HG03066 (cell line): ENCODE results near the gene PDE4DIP.
"Not testable (repeated sequence)": the region's sequence is repeated elsewhere in the genome, so short reads cannot be mapped to it uniquely, and the experiment has no call there.

ENCODE experiments used
- ATAC-seq: cut with Tn5 transposase; IDR thresholded peaks from one replicate; pipeline ENCODE4 v1.9.1; 2021; ENCODE audit warnings: low read depth; ENCODE audit not compliant: unreplicated experiment

PDE4DIP gene

DNA sequence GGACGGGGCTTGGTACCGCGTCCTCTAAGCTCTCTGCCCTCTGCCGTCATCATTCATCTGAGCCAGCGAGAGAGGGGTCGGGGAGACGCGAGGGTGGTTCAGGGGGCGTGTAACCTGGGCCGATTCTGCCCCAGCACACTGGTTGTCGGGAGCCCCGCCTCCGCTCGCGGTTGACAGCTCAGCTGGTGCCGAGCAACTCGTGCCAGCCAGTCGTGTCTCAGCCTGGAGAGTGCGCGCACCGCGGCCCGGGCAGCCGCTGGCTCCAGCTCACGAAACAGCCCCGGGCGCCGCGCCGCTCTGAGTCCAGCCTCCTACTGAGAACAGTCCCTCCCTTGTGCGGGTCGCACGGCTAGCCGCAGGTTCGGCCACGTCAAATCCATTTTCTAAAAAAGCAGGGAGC is at the start of gene PDE4DIP:
Gene PDE4DIP (plus strand): TSS at position 209 of the 400 bp plus-strand sequence. CDS start 347 bp downstream, outside the sequence.
- ATAC-seq = not testable (repeated sequence)

DNA sequence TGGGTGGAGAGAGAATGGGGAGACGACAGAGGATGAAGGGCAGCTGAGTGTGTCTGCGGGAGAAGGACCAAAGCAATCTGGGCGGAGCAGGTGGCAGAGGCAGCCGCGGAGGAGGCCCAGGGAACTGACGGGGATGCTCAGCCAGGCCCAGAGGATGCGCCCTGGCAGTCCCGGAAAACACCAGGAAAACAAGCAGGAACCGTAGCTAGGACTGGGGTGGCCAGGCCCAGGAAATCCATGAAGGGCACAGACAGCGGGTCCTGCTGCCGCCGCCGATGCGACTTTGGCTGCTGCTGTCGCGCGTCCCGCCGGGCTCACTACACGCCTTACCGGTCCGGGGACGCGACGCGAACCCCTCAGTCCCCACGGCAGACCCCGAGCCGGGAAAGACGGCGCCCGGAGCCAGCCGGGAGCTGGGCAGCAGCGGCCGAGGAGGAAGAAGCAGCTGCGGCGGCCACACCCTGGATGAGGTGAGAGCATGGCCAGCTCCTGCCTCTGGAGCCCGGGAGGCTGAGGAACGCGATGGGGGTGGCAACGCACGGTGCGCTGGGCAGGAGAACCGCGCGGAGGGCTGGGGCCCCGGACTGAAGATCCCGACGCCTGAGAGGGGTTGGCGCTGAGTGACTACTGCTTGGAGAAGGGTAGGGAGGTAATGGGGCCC is 35.8 kb upstream of the PDE4DIP start:
- ATAC-seq = not testable (repeated sequence)

DNA sequence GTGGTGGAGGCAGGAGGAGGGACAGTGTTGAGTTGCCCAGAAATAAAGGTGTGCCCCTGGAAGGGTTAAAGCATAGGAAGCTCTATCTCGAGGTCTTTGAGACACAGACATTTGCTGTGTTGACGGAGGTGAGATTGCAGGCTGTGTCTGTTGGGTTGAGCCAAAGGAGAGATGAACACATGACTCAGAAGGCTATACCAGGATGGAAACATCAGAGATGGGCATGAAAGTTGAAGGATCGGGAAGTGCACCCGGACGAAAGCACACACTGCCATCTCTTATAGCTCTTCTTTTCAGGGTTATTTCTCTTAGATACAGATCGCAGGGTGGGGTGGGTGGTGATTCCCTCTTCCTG is 35.3 kb upstream of the PDE4DIP start:
- ATAC-seq = not testable (repeated sequence)

DNA sequence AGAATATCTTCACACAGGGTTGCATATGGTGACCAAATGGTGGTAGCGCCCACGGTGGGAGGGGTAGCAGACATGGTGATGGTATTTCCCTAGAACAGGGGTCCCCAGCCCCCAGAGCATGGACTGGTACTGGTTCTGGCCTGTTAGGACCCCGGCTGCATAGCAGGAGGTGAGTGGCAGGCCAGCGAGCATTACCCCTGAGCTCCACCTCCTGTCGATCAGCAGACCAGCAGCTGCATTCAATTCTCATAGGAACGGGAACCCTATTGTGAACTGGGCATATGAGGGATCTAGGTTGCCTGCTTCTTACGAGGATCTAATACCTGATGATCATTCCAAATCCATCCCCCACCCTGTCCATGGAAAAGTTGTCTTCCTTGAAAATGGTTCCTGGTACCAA is 22.0 kb upstream of the PDE4DIP start:
- not testable (repeated sequence) for ATAC-seq

DNA sequence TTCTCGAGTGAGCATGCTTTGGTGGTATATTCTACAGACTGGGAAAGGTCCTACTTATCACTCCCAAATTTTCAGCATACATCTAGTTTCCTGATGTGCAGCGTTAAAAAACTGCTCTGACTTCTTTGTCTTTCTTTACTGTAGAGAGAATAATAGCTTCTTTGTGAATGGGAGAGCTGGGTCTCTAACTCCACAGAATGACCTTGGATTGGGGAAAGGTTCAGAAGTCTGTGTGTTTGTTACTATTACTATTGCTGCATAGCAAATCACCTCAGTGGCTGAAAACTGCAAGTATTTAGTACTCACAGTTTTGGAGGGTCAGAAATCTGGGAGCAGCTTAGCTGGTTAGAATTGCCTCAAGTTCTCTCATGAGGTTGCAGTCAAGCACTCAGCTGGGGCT is 20.4 kb upstream of the PDE4DIP start:
- ATAC-seq = not testable (repeated sequence)

DNA sequence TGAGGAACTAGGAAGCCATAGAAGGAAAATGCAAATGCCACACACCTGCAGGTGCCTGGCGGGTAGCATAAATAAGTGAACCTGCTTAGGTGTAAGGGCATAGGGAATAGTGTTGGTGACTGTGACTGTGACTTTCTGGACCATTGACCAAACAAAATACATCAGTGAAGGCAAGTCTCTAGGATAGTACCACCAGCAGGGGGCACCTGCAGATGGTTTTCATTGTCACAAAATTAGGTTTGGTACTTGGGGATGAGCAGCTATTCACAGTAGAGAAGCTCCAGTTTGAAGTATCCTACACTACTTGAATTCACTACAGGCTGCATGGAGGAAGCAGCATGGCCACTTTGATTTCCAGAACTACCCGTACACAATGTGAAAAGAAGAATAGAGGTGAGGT is 19.2 kb upstream of the PDE4DIP start:
- ATAC-seq = not testable (repeated sequence)

DNA sequence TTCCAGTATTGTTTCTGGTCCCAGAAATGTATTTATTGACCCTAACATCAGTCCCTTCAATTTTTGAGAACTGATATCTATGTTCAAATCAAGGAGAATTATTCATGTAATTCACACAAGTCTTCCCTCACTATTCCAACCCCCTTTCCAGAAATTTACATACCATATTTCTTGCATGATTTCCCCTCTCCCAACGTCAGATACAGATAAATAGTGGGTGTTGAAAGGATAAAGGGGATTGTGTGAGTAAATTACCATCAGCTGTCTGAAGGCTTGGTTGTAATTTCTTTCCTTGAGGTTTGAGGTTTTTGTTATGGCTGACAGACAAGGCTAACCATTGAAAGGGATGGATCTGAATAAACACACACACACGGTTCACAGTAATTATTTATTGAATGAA is 15.7 kb upstream of the PDE4DIP start:
- ATAC-seq = not testable (repeated sequence)

DNA sequence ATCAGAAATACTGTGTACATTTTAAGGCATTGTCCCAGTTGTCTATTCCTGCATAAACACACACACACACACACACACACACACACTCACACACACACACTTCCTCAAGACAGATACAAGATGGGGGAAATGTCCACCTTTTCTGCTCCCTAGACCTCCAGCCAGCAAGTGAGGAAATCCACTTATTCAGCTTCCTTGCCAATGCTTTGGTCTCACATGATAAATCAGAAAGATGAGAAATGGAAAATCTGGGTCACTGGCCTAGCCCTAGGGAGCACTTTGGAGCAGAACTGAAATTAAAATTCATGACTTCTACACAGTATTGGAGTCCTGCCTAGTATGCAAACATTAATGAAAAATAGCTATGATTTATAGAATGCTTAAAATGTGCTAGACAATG is 15.3 kb upstream of the PDE4DIP start:
- ATAC-seq = not testable (repeated sequence)

DNA sequence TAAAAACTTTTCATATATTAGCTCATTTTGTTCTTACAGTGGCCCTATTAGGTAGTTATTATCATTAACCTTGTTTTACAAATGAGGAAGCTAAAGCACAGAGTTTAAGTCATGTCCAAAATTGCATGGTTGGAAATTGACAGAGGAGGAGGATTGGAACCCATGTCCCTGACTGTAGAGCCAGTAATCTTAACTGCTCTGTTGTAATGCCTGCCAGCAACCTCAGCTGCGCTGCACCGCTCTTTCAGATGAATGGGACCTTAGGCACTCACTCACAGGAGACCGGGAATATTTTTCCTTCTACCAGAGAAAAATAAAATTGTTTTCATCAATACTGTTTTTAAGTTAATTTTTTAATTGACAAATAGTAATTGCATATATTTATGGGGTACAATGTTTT is 14.9 kb upstream of the PDE4DIP start:
- ATAC-seq = not testable (repeated sequence)

DNA sequence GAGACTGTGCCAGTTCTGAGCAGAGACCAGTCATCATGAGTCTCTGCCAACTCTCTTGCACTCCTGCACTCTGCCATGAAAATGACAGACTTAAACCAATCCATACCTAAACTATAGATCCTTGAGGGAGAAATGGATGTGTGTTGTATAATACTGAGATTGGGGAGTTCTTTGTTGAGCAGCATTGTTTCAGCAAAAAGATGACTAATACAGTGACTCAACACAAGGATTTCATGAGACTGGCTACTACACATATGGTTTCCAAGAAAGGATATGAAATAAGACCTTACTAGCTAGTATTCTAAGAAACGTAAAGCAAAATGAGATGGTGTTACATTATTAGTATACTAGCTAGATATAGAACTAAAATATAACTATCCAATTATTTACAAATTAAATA is 3.0 kb upstream of the PDE4DIP start:
- ATAC-seq = not testable (repeated sequence)

DNA sequence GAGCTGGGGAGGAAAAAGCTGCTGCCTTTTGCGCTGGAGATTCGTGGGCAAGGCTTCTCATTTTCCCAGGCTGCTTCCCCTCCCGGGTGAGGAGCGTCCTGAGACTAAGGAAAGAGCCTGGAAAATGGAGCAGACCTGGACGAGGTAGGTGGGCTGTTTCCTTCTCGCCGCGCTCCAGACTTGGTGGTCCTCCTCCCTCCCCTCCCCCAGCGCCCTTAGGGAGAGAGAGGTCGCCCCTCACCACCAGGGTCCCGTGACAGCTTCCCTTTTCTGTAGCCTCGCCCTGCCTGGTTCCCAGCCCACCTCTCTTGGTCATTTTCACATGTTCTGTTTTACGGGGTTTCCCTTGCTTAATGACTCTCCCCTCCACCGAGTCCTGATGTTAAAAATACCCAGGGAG is 423 bp downstream of the PDE4DIP start:
- not testable (repeated sequence) for ATAC-seq

DNA sequence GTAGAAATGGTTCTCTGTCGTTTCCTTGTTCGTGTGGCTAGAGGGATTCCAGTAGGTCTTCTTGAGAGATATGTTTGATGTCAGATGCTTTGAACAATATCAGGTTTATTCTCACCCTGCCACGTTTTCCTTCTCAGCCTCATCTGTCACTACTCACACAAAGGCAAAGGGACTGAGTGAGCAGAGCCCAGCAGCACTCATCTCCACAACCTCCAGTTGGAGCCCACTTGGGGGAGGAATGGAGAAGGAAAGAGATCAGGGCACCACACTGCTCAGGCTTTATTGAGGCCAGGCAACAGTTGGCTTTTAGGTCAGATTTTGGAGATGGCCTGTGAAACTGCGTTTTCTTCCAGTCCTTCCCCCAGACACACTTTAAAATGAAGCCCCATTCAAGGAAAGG is 840 bp downstream of the PDE4DIP start:
- ATAC-seq = not testable (repeated sequence)

DNA sequence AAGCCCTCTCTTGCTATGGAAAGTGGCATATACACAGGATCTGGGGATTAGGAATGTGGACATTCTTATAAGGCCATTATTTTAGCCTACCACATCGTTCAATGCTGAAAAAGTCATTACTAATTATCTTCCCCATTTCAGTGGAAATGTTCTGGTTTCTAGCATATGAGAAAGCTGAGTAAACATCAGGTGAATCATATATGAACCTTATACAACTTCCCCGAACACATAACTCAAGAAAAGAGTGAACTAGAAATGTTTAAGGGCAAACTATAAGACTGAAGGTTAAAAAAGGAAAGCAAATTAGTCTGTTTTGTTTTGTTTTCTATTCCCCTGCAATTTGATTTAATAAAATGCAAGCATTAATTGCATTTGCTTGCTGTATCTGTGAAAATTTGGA is 6.1 kb downstream of the PDE4DIP start:
- ATAC-seq = not testable (repeated sequence)

DNA sequence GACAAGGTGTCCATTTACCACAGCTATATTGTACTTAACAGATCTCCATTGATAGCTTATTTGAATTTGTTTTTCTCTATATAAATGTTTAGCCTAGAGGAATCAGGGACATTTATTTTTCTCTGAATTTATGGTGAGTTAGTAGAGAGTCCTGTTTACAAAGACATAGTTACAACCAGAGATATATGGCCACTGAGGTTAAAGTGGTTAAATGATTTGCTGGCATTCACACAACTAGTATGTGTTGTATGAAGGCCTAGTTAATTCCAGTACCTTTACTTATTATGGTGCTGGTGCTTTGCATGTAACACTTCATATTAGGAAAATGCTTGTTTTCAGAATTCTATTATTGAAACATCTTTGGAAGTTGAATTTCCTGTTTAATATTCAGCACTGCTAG is 6.6 kb downstream of the PDE4DIP start:
- not testable (repeated sequence) for ATAC-seq

DNA sequence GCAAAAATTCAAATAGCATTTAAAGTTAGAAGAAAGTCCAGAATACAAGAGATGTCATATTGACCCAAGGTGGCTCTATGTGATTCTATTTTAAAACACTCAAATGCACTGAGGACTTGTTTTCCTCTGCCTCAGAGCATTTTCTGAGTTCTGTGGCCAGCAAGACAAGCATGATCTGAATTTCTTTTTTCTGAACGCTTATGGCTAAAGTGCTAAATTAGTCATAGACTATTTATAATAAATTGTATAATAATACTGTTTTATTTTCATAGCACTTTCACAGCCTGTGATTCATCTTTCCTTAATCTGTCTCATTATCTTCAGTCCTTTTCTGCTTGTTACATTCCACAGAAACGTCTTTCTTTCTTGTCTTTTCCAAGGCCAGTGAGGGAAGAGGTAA is 7.5 kb downstream of the PDE4DIP start:
- ATAC-seq = not testable (repeated sequence)

DNA sequence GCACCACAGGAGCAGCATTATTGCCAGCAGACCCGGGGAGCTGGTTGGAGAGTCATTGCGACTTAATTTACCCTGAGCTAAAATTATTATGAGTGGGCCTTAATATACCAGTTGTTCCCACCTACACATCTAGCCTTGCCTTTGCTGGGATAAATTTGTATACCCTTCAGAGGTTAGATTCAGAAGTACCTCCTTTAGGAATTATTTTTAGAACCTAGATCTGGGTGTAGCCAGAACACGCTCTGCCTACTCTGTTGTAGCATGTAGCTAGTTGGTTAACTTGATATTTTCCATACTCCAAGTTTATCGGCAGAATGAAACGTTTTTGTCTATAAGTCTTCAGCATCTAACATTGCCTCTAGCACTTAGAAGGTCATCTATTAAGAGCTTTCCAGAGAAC is 9.1 kb downstream of the PDE4DIP start:
- ATAC-seq = not testable (repeated sequence)

DNA sequence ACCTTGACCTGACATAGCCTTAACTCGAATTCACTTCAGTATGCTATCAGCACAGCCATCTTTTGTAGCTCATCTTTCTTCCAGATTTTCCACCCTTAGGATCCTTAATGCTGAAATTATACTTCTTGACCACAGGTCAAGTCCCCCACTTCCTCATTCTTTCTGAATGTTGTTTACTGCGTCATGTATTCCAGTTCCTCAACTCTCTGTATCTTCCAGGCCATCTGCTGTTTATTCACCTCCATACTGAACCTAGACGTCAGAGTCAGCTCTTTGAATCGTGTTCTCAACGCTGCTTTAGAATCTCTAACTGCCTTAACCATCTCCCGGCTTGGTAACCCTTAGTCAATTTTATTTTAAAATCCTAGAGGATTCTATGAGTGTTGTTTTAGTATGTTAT is 9.8 kb downstream of the PDE4DIP start:
- ATAC-seq = not testable (repeated sequence)

DNA sequence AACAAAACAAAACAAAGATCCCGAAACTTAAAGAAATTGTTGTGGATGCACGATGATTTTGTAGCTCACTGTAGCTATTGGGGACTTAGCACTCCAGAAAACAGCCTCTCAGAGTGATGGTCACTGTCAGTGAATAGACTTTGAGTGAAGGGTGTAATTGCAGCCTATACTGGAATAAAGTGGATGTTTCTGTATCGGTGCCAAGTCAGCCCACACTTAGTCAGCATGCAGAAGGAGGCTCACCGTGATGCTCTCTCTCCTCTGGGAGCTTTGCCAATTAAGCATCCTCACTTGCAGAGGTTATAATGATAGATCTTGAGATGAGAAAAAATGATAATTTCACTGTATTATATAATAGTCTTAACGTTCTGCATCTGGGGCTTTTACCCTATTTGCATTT is 11.1 kb downstream of the PDE4DIP start:
- ATAC-seq = not testable (repeated sequence)

DNA sequence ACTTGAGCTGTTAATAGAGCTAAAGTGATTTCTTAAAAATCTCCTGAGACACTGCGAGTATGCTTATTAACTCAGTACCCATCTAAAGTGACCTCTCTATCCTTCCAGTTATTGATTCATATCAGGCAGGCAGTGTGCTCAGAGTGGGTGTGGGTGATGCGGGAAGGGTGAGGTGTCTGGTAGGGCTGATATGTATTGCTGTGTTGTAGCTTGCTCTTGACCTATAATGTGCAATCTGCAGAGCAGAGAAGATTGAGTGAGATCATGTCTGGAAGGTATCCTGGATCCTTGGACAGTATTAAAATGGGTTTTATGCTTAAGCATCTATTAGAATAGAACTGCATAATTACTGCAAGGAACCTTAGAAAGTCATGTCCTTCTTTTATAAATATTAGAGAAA is 15.8 kb downstream of the PDE4DIP start:
- not testable (repeated sequence) for ATAC-seq

DNA sequence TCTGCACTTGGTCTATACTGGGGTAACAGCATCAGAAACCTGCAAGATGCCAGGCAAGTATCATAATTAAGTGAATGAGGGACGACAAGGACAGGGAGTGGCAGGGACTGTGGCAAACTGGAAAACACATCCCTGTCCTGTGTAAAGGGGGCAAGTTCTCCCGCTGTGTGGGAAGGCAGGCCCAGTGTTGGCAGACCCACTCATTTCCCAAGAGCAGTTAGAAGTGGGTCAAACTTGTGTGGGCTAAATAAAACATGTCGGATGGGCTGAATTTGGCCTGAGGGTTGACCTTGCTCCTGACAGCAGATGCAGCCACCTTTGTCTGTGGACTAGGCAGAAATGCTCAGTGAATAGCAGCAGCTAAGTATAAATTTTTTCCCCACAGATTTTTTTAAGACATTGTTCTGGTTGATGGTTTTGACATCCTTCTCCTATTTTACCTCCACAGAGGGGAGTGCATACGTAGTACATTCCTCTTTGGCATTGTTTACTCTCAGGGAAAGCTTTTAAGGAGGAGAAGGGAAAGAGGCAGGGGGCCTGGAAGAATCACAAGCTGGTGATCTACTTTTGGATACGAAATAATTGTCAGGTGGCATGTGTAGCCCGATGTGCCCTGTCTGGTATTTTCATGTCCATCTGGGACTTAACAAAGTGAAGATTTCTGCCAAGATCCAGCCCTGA is 16.5 kb downstream of the PDE4DIP start:
- not testable (repeated sequence) for ATAC-seq

DNA sequence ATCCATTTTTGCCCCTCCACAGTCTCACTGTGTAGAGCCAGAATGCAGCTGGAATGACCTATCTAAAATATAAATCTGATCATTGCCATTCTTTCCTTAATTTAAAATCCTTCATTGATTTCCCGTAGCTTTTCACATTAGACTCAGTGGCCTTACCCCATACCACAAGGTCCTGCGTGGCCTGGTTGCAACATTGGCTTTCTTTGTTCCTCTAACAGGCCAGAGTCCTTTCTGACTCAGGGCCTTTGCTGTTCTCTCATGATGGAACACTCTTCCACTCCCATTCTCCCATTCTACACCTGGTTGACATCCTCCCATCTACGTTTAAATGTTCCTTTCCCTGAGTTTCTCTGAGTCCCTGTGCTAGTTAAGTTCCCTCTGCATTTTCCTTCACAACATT is 18.4 kb downstream of the PDE4DIP start:
- not testable (repeated sequence) for ATAC-seq
